Ishikawa (cell line): ENCODE measurements around the gene OR4K5.

Source experiments
- CEBPB ChIP-seq: IDR thresholded peaks from 2 replicates; pipeline ENCODE4 v1.6.1; 2012
- CREB1 ChIP-seq: IDR thresholded peaks from 2 replicates; pipeline ENCODE4 v1.6.1; 2012; ENCODE audit warnings: low read depth
- EGR1 ChIP-seq: IDR thresholded peaks from 2 replicates; pipeline ENCODE4 v1.6.1; 2012
- EP300 ChIP-seq: IDR thresholded peaks from 2 replicates; pipeline ENCODE4 v1.6.1; 2012; ENCODE audit warnings: borderline replicate concordance
- FOXM1 ChIP-seq: IDR thresholded peaks from 2 replicates; pipeline ENCODE4 v1.6.1; 2012; ENCODE audit warnings: low read depth, borderline replicate concordance
- MAX ChIP-seq: IDR thresholded peaks from 2 replicates; pipeline ENCODE4 v1.6.1; 2012
- NFIC ChIP-seq: IDR thresholded peaks from 2 replicates; pipeline ENCODE4 v1.6.1; 2012
- RAD21 ChIP-seq: IDR thresholded peaks from 2 replicates; pipeline ENCODE4 v1.6.1; 2012; ENCODE audit warnings: low read depth
- REST ChIP-seq: IDR thresholded peaks from 2 replicates; pipeline ENCODE4 v1.6.1; 2012; ENCODE audit warnings: low read depth, mild to moderate bottlenecking
- TAF1 ChIP-seq: IDR thresholded peaks from 2 replicates; pipeline ENCODE4 v1.6.1; 2012; ENCODE audit warnings: low read depth, mild to moderate bottlenecking
- TCF12 ChIP-seq: IDR thresholded peaks from 2 replicates; pipeline ENCODE4 v1.6.1; 2012; ENCODE audit warnings: low read depth
- TEAD4 ChIP-seq: IDR thresholded peaks from 2 replicates; pipeline ENCODE4 v1.6.1; 2012
- YY1 ChIP-seq: IDR thresholded peaks from 2 replicates; pipeline ENCODE4 v1.6.1; 2012; ENCODE audit warnings: low read depth
- ZBTB7A ChIP-seq: IDR thresholded peaks from 2 replicates; pipeline ENCODE4 v1.6.1; 2012; ENCODE audit warnings: low read depth
- TF ChIP-seq, protein P1 (sequence below): IDR thresholded peaks from 2 replicates; pipeline ENCODE4 v1.6.1; 2012

Gene OR4K5

DNA sequence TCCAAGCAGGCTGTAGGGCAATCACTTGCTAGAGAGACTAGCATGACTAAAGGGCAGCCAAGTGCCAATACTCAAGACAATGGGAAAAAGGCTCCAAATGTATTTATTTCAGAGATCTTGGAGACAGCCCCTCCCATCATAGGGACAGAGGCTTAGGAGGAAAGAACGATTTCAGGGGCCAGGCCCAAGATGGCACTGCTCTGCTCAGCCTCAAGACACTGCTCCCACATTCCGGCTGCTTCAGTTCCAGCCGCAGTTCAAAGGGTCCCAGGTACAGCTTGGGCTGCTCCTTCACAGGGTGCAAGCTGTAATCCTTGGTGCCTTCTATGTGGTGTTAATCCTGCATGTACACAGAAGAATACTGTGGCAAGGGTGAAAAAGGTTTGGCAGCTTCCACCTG, 19.4 kb upstream of the OR4K5 start:
- TF ChIP-seq CREB1 (no peak), TEAD4 (no peak), CEBPB (no peak), NFIC (no peak), MAX (no peak), TAF1 (no peak), RAD21 (no peak), EP300 (no peak), FOXM1 (no peak), REST (no peak), ZBTB7A (no peak), TCF12 (no peak), EGR1 (no peak), YY1 (no peak)
- TF ChIP-seq, protein P1, sequence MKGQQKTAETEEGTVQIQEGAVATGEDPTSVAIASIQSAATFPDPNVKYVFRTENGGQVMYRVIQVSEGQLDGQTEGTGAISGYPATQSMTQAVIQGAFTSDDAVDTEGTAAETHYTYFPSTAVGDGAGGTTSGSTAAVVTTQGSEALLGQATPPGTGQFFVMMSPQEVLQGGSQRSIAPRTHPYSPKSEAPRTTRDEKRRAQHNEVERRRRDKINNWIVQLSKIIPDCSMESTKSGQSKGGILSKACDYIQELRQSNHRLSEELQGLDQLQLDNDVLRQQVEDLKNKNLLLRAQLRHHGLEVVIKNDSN: no peak

GRCh38 chr14:19902409-19902808, 18.0 kb upstream of the OR4K5 start:
- TF ChIP-seq CREB1 (no peak), TEAD4 (no peak), CEBPB (no peak), TCF12 (no peak), ZBTB7A (no peak), FOXM1 (no peak), EP300 (no peak), EGR1 (no peak), RAD21 (no peak), YY1 (no peak)

DNA sequence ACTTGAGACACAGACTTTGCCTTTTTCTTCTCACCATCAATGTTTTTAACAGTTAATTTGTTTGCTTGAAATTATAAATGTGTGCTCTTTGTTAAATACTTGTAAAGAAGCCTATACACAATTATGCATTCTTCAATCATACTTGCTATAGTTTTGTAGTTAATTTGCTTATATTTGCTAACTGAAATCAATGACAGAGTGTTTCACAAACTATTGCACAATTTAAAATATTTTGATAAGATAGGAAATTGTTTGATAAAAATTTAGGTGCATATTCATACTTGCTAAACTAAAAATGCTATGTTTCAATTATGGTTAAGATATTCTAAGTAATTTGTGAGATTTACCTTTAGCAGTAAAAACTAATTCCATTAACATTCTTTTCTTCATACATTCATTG, 13.7 kb upstream of the OR4K5 start:
- TF ChIP-seq, protein P1: no peak
- TF ChIP-seq TCF12 (no peak), MAX (no peak), REST (no peak), NFIC (no peak), RAD21 (no peak), TAF1 (no peak), FOXM1 (no peak), EP300 (no peak), YY1 (no peak), CEBPB (no peak), CREB1 (no peak), ZBTB7A (no peak), EGR1 (no peak), TEAD4 (no peak)

DNA sequence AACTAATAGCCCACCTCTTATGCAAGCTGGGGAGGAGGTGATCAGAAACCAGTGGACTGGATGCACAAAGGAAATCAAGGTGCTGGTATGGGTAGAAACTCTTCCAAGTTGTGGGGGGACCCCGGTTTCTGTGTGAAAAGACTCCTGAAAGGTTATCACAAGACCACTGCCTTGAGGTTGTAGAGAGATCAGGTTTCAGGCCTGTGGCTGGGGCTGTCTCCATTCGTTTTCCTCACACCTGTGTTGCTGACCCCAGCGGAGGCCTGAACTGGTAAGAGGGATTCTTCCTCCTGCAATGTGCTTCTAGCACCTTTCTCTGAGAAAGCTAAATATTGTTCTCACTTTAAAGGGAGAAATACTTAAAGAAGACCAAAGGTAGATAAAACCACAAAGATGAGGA, 9.3 kb upstream of the OR4K5 start:
- TF ChIP-seq TAF1 (no peak), MAX (no peak)

GRCh38 chr14:19917243-19917642, 3.2 kb upstream of the OR4K5 start:
- no peak for TF ChIP-seq TAF1
- no peak for TF ChIP-seq NFIC
- TF ChIP-seq CREB1: no peak
- TF ChIP-seq REST: no peak
- no peak for TF ChIP-seq FOXM1
- no peak for TF ChIP-seq MAX
- TF ChIP-seq CEBPB: no peak
- TF ChIP-seq ZBTB7A: no peak
- TF ChIP-seq RAD21: no peak
- TF ChIP-seq, protein P1: no peak
- TF ChIP-seq TCF12: no peak
- no peak for TF ChIP-seq EP300
- no peak for TF ChIP-seq YY1
- no peak for TF ChIP-seq TEAD4
- TF ChIP-seq EGR1: no peak
